ENCODE results near the gene ZNF74. TPM values are rescaled to one million over a fixed set of nuclear protein-coding genes. Genes with fewer than 3 reads are reported as not detected.
A peak's percentile ranks its signal among the peaks of the same experiment; 100 is the strongest.

ZNF74 gene
- total RNA-seq, 1 experiment from 2014 or later, result 22.1 TPM

- in situ Hi-C loops (cut with HindIII; ENCODE audit: low sequenced_read_pairs), result no loop called here
These were observed 61.7 kb downstream of the ZNF74 start for GRCh38 chr22:20455709-20456063.

GRCh38 chr22:20456064-20456721 is 62.2 kb downstream of the ZNF74 start:
- in situ Hi-C loops (cut with HindIII; ENCODE audit: low sequenced_read_pairs), result no loop called here

More at GRCh38 chr22:20455709-20456063, 61.7 kb downstream of the ZNF74 start:
- DNase-seq (ENCODE audit: low spot score), result no peak

GRCh38 chr22:20456722-20457076 is 62.7 kb downstream of the ZNF74 start:
- in situ Hi-C loops (cut with HindIII; ENCODE audit: low sequenced_read_pairs), result no loop called here
- DNase-seq (ENCODE audit: low spot score), result no peak

More at GRCh38 chr22:20456064-20456721, 62.2 kb downstream of the ZNF74 start:
- peak; percentile 71 for DNase-seq (ENCODE audit: low spot score)

GRCh38 chr22:20457506-20458240 is 63.7 kb downstream of the ZNF74 start:
- in situ Hi-C loops (cut with HindIII; ENCODE audit: low sequenced_read_pairs), result no loop called here
- DNase-seq (ENCODE audit: low spot score), result no peak

Other genes with a start within 250 kb of the ZNF74 start
- gene CCDC188, start 243.1 kb upstream of the ZNF74 start, total RNA-seq (2014; rRNA removed; shearing (Covaris generic)), result not detected in 2 replicates
- gene RTN4R, start 125.8 kb upstream of the ZNF74 start, total RNA-seq (2014; rRNA removed; shearing (Covaris generic)), result 39.2 and 50.4 TPM in 2 replicates
- 54.1 and 59.2 TPM in 2 replicates for gene DGCR6L, start 74.1 kb upstream of the ZNF74 start, total RNA-seq (2014; rRNA removed; shearing (Covaris generic))
- gene SCARF2, start 43.7 kb downstream of the ZNF74 start, total RNA-seq (2014; rRNA removed; shearing (Covaris generic)), result 46.8 and 53.4 TPM in 2 replicates
- 25.4 and 30.4 TPM in 2 replicates for gene KLHL22, start 101.6 kb downstream of the ZNF74 start, total RNA-seq (2014; rRNA removed; shearing (Covaris generic))
- 10.5 and 19.0 TPM in 2 replicates for gene MED15, start 113.5 kb downstream of the ZNF74 start, total RNA-seq (2014; rRNA removed; shearing (Covaris generic))

All from G401 (cell line).